SHP77 (cell line): Measurements from ENCODE around the gene LAMA1.
"Not testable (repeated sequence)": the region's sequence is repeated elsewhere in the genome, so short reads cannot be mapped to it uniquely, and the experiment has no call there.

ENCODE experiments used
- DNase-seq, 2 experiments: peaks; one replicate each; lab custom pipeline; 2025; lab: John Stamatoyannopoulos, UW

LAMA1 gene

GRCh38 chr18:6949800-6950586, 167.6 kb downstream of the LAMA1 start:
- DNase-seq: no peak

DNA sequence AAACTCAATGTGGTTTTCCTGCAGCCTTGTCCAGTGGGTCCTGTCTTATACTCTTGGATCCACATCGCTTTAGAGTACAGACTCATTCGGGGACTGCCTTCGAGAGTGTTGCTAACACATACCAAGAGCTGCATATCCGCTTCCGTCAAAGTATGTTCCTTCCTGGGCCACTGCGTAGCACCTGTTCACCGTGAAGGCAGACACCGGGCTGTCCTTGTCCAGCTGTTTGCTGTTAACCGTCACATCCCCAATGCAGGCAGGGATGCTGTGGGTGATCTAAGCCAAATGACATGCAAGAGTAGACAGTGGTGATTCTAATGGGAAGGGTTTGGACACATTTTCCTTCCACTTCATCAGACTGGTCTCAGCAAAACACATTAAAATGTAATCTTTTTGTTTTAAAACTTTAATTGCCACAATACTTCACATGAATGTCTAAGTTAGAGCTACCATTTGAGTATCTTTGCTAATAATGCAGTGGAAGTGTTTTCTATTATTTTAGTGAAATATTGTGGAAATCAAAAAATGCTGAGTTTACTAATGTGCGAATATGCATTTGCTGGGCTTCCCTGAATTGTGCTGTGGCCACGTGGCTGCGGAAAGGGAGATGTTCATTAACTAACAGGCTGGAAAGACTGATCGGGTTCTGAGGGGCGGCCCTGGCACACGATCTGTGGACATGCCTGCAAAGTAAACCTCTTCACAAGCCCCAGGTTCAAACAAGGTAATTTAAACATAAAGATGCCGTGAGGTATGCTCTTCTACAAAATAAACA, 169.1 kb downstream of the LAMA1 start:
- DNase-seq: no peak

GRCh38 chr18:6947338-6948030, 170.1 kb downstream of the LAMA1 start:
- no peak for DNase-seq

DNA sequence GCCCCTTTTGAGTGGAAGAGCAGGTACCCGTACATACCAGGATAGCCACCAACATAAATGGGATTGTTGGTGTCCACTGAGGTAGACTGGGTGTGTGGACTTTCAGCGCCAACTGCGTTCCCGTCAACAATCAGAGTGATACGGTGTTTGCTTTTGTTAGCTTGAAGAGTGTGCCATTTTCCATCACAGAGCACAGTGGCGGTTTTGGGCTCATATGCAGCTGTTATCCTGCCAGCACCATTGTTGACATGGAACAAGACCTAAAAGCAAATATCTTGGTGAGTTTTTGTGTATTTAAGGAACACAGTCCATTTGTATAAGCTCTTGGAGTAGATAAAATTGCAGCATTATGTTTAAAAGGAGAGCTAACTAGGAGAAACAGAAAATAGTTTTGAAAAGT, 174.5 kb downstream of the LAMA1 start:
- no peak for DNase-seq

- no peak for DNase-seq
Measured at GRCh38 chr18:6942742-6943141, 174.9 kb downstream of the LAMA1 start.

- no peak for DNase-seq
Measured at GRCh38 chr18:6941996-6942395, 175.6 kb downstream of the LAMA1 start.

DNA sequence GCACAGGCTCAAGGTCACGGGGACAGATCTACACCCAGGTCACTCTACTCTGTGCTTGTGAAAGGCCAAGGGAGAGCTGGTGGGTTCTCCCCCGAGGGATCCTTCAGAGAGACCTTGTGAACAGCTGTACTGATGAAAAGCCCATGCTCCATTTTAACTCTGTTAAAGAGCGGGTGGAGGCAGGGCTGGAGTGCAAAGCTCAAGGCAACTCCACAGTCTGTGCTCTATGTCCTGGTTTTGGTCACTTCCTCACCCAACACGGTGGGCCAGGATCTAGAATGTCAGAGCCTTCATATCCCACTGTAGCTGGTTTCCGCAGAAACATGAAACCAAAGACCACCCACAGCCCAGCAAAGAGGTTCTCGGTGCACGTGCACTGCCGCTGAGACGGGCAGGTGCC, 177.1 kb downstream of the LAMA1 start:
- DNase-seq: no peak

GRCh38 chr18:6939972-6940371, 177.6 kb downstream of the LAMA1 start:
- no peak for DNase-seq

GRCh38 chr18:6938403-6938802, 179.2 kb downstream of the LAMA1 start:
- not testable (repeated sequence) for DNase-seq

DNA sequence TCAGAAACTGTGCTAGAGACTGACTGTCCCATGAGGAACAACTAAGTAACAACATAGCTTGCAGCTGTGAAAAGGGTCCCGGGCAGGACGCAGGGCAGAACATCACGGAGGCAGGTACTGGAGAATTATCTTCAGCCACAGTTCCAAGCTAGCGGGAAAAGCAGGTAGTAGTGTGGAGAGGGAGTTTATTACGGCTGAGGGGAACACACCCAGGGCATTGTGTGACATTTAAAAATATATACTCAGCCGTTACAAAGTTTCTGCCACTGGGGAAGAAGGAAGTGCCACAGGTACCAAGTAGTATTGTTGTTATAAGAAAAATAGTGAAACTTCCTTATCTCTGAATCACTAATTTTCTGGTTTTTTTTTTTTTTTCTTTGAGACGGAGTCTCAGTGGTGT, 179.6 kb downstream of the LAMA1 start:
- no peak for DNase-seq

GRCh38 chr18:6934859-6935258, 182.7 kb downstream of the LAMA1 start:
- no peak for DNase-seq

- no peak for DNase-seq
Measured at GRCh38 chr18:6929370-6930102, 188.1 kb downstream of the LAMA1 start.

- no peak for DNase-seq
Measured at GRCh38 chr18:6928359-6928758, 189.2 kb downstream of the LAMA1 start.

DNA sequence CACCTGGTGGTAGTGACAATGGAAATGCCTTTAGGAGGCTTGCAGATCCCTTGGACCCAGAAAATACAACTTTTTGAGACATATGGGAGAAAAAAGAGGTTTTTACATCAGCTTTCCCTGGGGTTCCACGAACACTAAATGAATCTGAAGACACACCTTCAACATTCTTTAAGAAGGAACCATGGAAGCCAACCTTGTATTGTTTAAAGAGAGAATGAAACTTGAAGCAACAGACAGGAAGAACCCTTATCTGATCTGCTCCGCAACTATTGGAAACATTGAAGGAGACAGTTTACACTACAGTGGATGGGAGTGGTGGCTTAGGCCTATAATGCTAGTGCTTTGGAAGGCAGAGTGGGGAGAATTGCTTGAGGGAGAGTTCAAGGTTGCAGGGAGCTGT, 190.4 kb downstream of the LAMA1 start:
- no peak for DNase-seq

DNA sequence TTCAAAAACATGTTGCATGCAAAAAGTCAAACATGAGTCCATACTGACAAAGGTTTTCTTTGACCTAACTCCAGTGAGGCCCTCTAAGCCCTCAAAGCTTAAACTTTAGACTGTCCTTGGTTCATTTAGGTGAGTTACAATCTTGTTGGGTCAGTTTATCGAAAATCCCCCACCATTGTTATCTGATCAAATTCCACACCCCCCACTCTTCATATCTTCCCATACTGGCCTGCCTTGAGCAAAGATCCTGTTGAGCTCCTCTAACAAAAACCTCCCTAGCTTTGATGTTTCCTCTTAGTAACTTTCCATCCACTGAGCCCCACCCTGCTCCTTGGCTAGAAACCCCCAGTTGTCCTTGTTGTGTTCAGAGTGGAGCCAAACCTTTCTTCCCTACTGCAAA, 194.4 kb downstream of the LAMA1 start:
- no peak for DNase-seq

DNA sequence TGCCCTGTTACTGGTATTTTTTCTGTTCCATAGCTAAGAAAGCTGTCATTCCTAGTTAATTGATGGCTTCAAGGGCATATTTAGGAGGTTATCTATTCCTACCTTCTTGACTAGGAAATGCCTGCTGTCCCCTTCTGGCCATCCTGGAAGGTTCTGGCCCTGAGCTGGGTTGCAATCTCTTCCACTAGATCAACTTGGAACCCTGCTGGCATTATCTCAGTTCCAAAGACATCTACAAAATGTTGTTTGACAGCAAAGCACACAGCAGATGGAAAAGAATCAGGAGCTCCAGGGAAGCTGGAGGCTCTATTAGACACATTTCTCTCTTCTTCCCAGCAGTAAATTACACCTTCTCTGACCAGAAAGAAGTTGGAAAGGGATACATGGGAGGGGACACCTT, 196.0 kb downstream of the LAMA1 start:
- DNase-seq: no peak

DNA sequence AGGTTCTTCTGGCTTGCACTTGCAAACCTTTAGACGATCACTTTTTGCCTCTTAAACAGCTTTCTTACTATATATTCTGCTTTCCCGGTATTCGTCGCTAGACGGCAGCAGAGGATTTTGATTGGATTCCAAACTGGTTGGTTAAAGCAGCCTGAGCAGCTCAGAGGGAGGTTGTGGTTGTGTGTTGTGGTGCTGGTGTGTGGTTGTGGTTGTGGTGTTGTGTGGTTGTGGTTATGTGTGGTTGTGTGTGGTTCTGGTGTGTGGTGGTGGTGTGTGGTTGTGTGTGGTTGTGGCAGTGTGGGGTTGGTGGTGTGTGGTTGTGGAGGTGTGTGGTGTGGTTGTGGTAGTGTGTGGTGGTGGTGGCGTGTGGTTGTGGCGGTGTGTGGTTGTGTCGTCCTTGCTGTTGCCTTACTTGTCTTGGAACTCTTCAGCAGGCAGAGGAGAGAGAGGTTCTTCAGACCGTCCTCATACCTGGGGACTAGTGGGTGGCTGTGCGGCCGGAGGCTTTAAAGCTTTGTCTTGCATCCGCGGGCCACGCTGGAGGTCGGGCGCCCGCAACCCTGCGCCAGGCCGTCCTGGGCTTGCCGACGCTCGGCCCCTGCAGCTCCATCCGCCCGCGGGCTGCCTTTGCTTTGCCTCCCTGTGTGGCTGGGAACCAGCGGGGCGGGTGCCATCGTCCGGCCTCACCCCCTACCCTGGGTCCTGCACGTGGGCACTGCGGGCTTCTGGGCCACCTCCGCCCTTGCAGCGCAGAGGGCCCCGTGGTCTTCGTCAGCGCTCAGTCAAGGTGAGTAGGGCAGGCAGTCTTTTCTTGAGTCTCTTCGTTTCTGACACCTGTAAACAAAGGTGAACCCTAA, 197.3 kb downstream of the LAMA1 start:
- DNase-seq: peak; percentile 33 to 38

DNA sequence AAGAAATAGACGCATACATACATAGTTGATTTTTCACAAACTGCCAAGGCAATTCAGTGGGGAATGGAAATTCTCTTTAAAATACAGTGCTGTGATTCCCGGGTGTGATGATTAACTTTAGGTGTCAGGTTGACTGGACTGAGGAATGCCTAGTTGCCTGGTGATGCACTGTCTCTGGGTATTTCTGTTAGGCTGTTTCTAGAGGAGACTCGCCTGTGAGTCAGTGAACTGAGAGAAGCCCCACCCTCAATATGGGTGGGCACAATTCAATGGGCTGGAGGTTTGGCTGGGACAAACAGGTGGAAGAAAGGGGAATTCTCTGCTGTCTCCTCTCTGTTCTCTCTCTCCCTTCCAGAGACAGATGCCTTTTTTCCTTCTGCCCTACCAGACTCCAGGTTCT, 200.5 kb downstream of the LAMA1 start:
- no peak for DNase-seq

- DNase-seq: no peak
Measured at GRCh38 chr18:6901286-6901926, 216.2 kb downstream of the LAMA1 start.

DNA sequence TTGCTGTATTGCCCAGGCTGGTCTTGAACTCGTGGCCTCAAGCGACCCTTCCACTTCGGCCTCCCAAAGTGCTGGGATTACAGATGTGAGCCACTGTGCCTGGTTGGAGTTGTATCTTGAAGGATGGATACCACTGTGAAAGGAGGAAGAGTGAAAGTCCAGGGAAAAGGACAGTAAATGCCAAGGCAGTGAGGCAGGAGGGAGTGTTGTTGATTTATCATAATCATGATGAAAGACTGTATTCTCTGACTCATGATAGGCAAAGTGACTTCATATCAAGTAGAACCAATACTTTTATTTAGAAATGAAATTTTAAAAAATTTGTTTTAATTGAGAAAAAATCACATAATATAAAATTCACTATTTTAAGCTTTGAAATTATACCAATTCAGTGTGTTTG, 225.8 kb downstream of the LAMA1 start:
- DNase-seq: no peak
